Neuronal stem cell (in vitro differentiated cells): Measurements from ENCODE around the gene PDE11A.

Experiments used
- DNase-seq: peaks from one replicate; pipeline ENCODE4 v3.0.0-alpha.2; 2013; ENCODE audit warnings: low spot score
- H2AFZ ChIP-seq: one replicate; pipeline ENCODE4 v1.6.1; 2013; ENCODE audit warnings: mild to moderate bottlenecking, low read length, inconsistent platforms
- H2AK5ac ChIP-seq: 2 replicates; pipeline ENCODE4 v1.6.1; 2013; ENCODE audit warnings: low read depth, mild to moderate bottlenecking, inconsistent platforms, low read length, moderate library complexity, mixed read lengths
- H2BK120ac ChIP-seq: 2 replicates; pipeline ENCODE4 v1.6.1; 2013; ENCODE audit warnings: low read depth, mild to moderate bottlenecking, inconsistent platforms, low read length, moderate library complexity, mixed read lengths
- H2BK12ac ChIP-seq: one replicate; pipeline ENCODE4 v1.6.1; 2013; ENCODE audit warnings: low read length, inconsistent platforms
- H2BK15ac ChIP-seq: 2 replicates; pipeline ENCODE4 v1.6.1; 2013; ENCODE audit warnings: mild to moderate bottlenecking, low read length, inconsistent platforms, mixed read lengths
- H2BK5ac ChIP-seq: one replicate; pipeline ENCODE4 v1.6.1; 2013; ENCODE audit warnings: inconsistent platforms, mild to moderate bottlenecking, low read length, moderate library complexity
- H3K14ac ChIP-seq: one replicate; pipeline ENCODE4 v1.6.1; 2013; ENCODE audit warnings: low read length, inconsistent platforms
- H3K18ac ChIP-seq: 2 replicates; pipeline ENCODE4 v1.6.1; 2013; ENCODE audit warnings: low read length, inconsistent platforms
- H3K23ac ChIP-seq: 2 replicates; pipeline ENCODE4 v1.6.1; 2013; ENCODE audit warnings: low read depth, mild to moderate bottlenecking, mixed read lengths, low read length, inconsistent platforms; ENCODE audit not compliant: poor library complexity
- H3K27ac ChIP-seq: replicated peaks from 3 replicates; pipeline ENCODE4 v1.5.1; 2013; ENCODE audit warnings: low read length, inconsistent platforms
- H3K27me3 ChIP-seq, 3 experiments: 2 replicates each; pipeline ENCODE4 v1.6.1; 2013; ENCODE audit warnings: low read length in 3 of 3, mild to moderate bottlenecking in 2 of 3, inconsistent platforms in 1 of 3, low read depth in 1 of 3, mixed read lengths in 1 of 3, moderate library complexity in 1 of 3; ENCODE audit not compliant: control insufficient read depth in 3 of 3, insufficient read depth in 3 of 3
- H3K36me3 ChIP-seq, 2 donors: replicated peaks in 1 of 2; 2 replicates each; pipeline ENCODE4 v1.6.1; 2013; ENCODE audit warnings: low read length in 2 of 2; ENCODE audit not compliant: control insufficient read depth in 2 of 2, insufficient read depth in 2 of 2
- H3K4ac ChIP-seq: 2 replicates; pipeline ENCODE4 v1.6.1; 2013; ENCODE audit warnings: inconsistent platforms, mild to moderate bottlenecking, low read length, moderate library complexity
- H3K4me1 ChIP-seq, 2 donors: 1 replicate in 1 of 2; 2 replicates in 1 of 2; pipeline ENCODE4 v1.6.1; 2013; ENCODE audit warnings: low read length in 2 of 2, low read depth in 1 of 2; ENCODE audit not compliant: control insufficient read depth in 2 of 2, insufficient read depth in 1 of 2
- H3K4me2 ChIP-seq: one replicate; pipeline ENCODE4 v1.6.1; 2013; ENCODE audit warnings: mild to moderate bottlenecking, low read length, inconsistent platforms; ENCODE audit not compliant: insufficient read depth, poor library complexity, severe bottlenecking
- H3K4me3 ChIP-seq, 2 donors: 2 replicates each; pipeline ENCODE4 v1.5.1; 2013; ENCODE audit warnings: low read length in 2 of 2, mild to moderate bottlenecking in 2 of 2, inconsistent platforms in 1 of 2, moderate library complexity in 1 of 2
- H3K79me1 ChIP-seq: one replicate; pipeline ENCODE4 v1.6.1; 2013; ENCODE audit warnings: low read depth, mild to moderate bottlenecking, inconsistent platforms, low read length, moderate library complexity
- H3K9ac ChIP-seq: one replicate; pipeline ENCODE4 v1.6.1; 2013; ENCODE audit warnings: mild to moderate bottlenecking, low read depth, low read length, inconsistent platforms; ENCODE audit not compliant: poor library complexity
- H3K9me3 ChIP-seq, 2 donors: replicated peaks in 1 of 2; 2 replicates each; pipeline versions ENCODE3 to v1.6.1; 2013; ENCODE audit warnings: low read length in 2 of 2, mild to moderate bottlenecking in 2 of 2, inconsistent platforms in 1 of 2, low read depth in 1 of 2, mixed read lengths in 1 of 2, moderate library complexity in 1 of 2; ENCODE audit not compliant: control insufficient read depth in 2 of 2, insufficient read depth in 1 of 2
- H4K8ac ChIP-seq: one replicate; pipeline ENCODE4 v1.6.1; 2013; ENCODE audit warnings: low read depth, mild to moderate bottlenecking, inconsistent platforms, low read length, moderate library complexity
- H4K91ac ChIP-seq: one replicate; pipeline ENCODE4 v1.6.1; 2013; ENCODE audit warnings: low read length, low read depth, mild to moderate bottlenecking, inconsistent platforms; ENCODE audit not compliant: poor library complexity
- WGBS, 2 donors: extraction: QIAGEN DNeasy Blood & Tissue Kit; methylation state at CpG; one replicate each; pipeline ENCODE4 v1.1.7; 2013; ENCODE audit warnings: missing lambda C conversion rate in 2 of 2, mixed read lengths in 1 of 2; ENCODE audit not compliant: insufficient read length in 2 of 2, insufficient replicate concordance in 1 of 2; ENCODE audit errors: extremely low coverage in 2 of 2; 5-methylcytosine and 5-hydroxymethylcytosine counted together

Gene PDE11A

DNA sequence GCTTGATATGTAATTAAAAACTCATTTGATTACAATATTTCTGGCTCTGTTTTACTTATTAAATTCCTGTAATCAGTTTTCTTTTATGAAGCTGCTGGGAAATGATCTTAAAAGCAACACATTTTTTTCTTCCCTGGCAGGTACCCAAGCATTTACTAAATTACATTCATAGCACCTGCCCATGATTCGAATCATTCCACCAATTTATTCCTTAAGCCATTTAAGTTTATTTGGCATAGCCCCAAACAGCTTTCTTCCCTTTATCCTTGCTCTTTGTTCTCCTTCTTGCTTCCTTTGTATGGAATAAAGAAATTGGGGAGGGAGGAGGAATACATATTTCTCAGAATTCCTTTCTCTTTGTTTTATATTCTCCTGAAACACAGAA lies 438.7 kb downstream of the PDE11A start:
- Histone ChIP-seq H2BK120ac (no peak overlapping the region), H3K23ac (no peak overlapping the region), H3K14ac (no peak overlapping the region), H3K4me3 (no peak overlapping the region), H3K9ac (no peak overlapping the region), H2BK5ac (no peak overlapping the region), H3K9me3 (no peaks in the 10 kb centered on the region), H3K79me1 (no peaks in the 10 kb centered on the region), H3K27me3 (no peaks in the 10 kb centered on the region), H3K4me1 (peaks cover 0 to 6% of the 10 kb centered on the region in 2 donors), H2BK15ac (no peak overlapping the region), H4K8ac (no peak overlapping the region), H4K91ac (no peak overlapping the region), H3K18ac (no peak overlapping the region), H3K4me2 (no peak overlapping the region), H2AK5ac (no peak overlapping the region), H2BK12ac (no peak overlapping the region), H2AFZ (no peak overlapping the region), H3K27ac (no peak overlapping the region), H3K4ac (no peak overlapping the region), H3K36me3 (no peaks in the 10 kb centered on the region)
- no peak for DNase-seq
- no CpG with 5 or more reads among the region's 1 CpG for WGBS, 2 donors

- Histone ChIP-seq H3K9ac (no peak overlapping the region), H3K79me1 (no peaks in the 10 kb centered on the region), H4K8ac (no peak overlapping the region)
These were observed 439.5 kb downstream of the PDE11A start for GRCh38 chr2:177633111-177633510.

DNA sequence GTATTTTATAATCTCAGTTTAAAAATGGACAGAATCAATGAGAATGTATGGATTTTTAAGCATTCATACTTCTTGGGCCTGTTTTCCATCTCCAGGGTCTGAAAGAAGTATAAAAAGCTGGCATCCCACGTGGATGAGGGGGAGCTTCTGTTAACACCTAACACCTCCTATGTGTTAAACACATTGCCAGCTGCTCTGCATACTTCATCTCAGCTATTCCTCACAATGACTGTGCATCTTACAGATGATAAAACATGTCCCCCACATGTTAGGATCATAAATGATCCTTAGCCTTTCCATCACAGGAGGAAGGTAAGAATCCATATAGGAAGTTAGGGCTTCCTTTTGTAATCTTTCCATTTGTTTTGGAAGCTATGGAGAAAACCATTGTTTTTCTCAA lies 440.9 kb downstream of the PDE11A start:
- Histone ChIP-seq H3K9ac (no peak overlapping the region), H2BK12ac (no peak overlapping the region), H4K91ac (no peak overlapping the region), H2BK120ac (no peak overlapping the region), H3K23ac (no peak overlapping the region), H3K4me2 (no peak overlapping the region), H3K18ac (no peak overlapping the region), H3K4me1 (peaks cover 0 to 6% of the 10 kb centered on the region in 2 donors), H3K27me3 (no peaks in the 10 kb centered on the region), H3K27ac (no peak overlapping the region), H2BK5ac (no peak overlapping the region), H3K9me3 (no peaks in the 10 kb centered on the region), H2BK15ac (no peak overlapping the region), H4K8ac (no peak overlapping the region), H3K36me3 (no peaks in the 10 kb centered on the region), H3K14ac (no peak overlapping the region), H3K4ac (no peak overlapping the region), H2AFZ (no peak overlapping the region), H3K4me3 (no peak overlapping the region), H3K79me1 (no peaks in the 10 kb centered on the region), H2AK5ac (no peak overlapping the region)
- WGBS, 2 donors, result no CpG with 5 or more reads among the region's 1 CpG
- DNase-seq, result no peak

More at GRCh38 chr2:177633111-177633510, 439.5 kb downstream of the PDE11A start:
- Histone ChIP-seq H2BK12ac (no peak overlapping the region), H2BK120ac (no peak overlapping the region), H2BK5ac (no peak overlapping the region), H2AFZ (no peak overlapping the region), H4K91ac (no peak overlapping the region), H3K27ac (no peak overlapping the region), H3K23ac (no peak overlapping the region), H3K18ac (no peak overlapping the region), H3K36me3 (no peaks in the 10 kb centered on the region), H2AK5ac (no peak overlapping the region), H3K4me3 (no peak overlapping the region), H3K14ac (no peak overlapping the region), H3K9me3 (no peaks in the 10 kb centered on the region), H3K4me2 (no peak overlapping the region), H2BK15ac (no peak overlapping the region), H3K27me3 (no peaks in the 10 kb centered on the region), H3K4ac (no peak overlapping the region), H3K4me1 (peaks cover 0 to 6% of the 10 kb centered on the region in 2 donors)
- DNase-seq, result no peak
- no CpG with 5 or more reads among the region's 3 CpGs for WGBS, 2 donors

GRCh38 chr2:177629357-177630024 lies 443.1 kb downstream of the PDE11A start:
- Histone ChIP-seq H4K8ac (no peak overlapping the region), H2BK120ac (peak overlapping the region; percentile 16), H3K9ac (no peak overlapping the region), H3K9me3 (no peaks in the 10 kb centered on the region), H3K79me1 (no peaks in the 10 kb centered on the region), H3K36me3 (no peaks in the 10 kb centered on the region), H3K27me3 (no peaks in the 10 kb centered on the region), H2BK5ac (no peak overlapping the region), H3K27ac (no peak overlapping the region), H3K14ac (no peak overlapping the region), H4K91ac (no peak overlapping the region), H2AK5ac (no peak overlapping the region), H3K4me1 (peaks cover 0 to 11% of the 10 kb centered on the region in 2 donors), H2BK12ac (no peak overlapping the region), H2BK15ac (no peak overlapping the region), H3K4ac (no peak overlapping the region), H3K18ac (peak overlapping the region; percentile 15), H2AFZ (peak overlapping the region; percentile 68), H3K4me3 (no peak overlapping the region), H3K23ac (no peak overlapping the region), H3K4me2 (no peak overlapping the region)
- DNase-seq, result no peak
- no CpG with 5 or more reads among the region's 4 CpGs for WGBS, 2 donors
